Measurements from ENCODE around the gene NRAP. TPM values are rescaled to one million over a fixed set of nuclear protein-coding genes. Genes with fewer than 3 reads are reported as not detected.
"Not testable (repeated sequence)": the region's sequence is repeated elsewhere in the genome, so short reads cannot be mapped to it uniquely, and the experiment has no call there.

NRAP gene
- total and polyA plus RNA-seq, 2 donors: 0.05 to 0.07 TPM

- WGBS: 89% methylated on average over 4 of the region's 4 CpGs
- H3K4me1 ChIP-seq (ENCODE audit: control insufficient read depth in 2 of 2, insufficient read depth in 2 of 2, low read length in 2 of 2): no peaks in the 10 kb centered on the region
- H3K4me3 ChIP-seq (ENCODE audit: low read length in 2 of 2): no peak overlapping the region
- no peak for DNase-seq (ENCODE audit: low read depth in 6 of 9, low spot score in 9 of 9)
- H3K27me3 ChIP-seq (ENCODE audit: control insufficient read depth in 2 of 2, insufficient read depth in 1 of 2, low read length in 1 of 2): no peaks in the 10 kb centered on the region
- H3K36me3 ChIP-seq (ENCODE audit: control insufficient read depth in 2 of 2, insufficient read depth in 2 of 2, low read length in 1 of 2): no peaks in the 10 kb centered on the region
- H3K9me3 ChIP-seq (ENCODE audit: control insufficient read depth in 2 of 2, insufficient read depth in 1 of 2, low read length in 1 of 2): no peaks in the 10 kb centered on the region
- H3K27ac ChIP-seq (ENCODE audit: low read depth in 1 of 2, low read length in 1 of 2): no peak overlapping the region
These were observed 1.5 kb upstream of the NRAP start for GRCh38 chr10:113665352-113665751.

GRCh38 chr10:113663142-113663541 is 699 bp downstream of the NRAP start:
- no peak overlapping the region for H3K27ac ChIP-seq (ENCODE audit: low read depth in 1 of 2, low read length in 1 of 2)
- DNase-seq (ENCODE audit: low read depth in 6 of 9, low spot score in 9 of 9): no peak
- no peaks in the 10 kb centered on the region for H3K4me1 ChIP-seq (ENCODE audit: control insufficient read depth in 2 of 2, insufficient read depth in 2 of 2, low read length in 2 of 2)
- H3K9me3 ChIP-seq (ENCODE audit: control insufficient read depth in 2 of 2, insufficient read depth in 1 of 2, low read length in 1 of 2): no peaks in the 10 kb centered on the region
- H3K36me3 ChIP-seq (ENCODE audit: control insufficient read depth in 2 of 2, insufficient read depth in 2 of 2, low read length in 1 of 2): no peaks in the 10 kb centered on the region
- H3K27me3 ChIP-seq (ENCODE audit: control insufficient read depth in 2 of 2, insufficient read depth in 1 of 2, low read length in 1 of 2): no peaks in the 10 kb centered on the region
- H3K4me3 ChIP-seq (ENCODE audit: low read length in 2 of 2): no peak overlapping the region
- 86% methylated on average over 5 of the region's 5 CpGs for WGBS

GRCh38 chr10:113661332-113661731 is 2.5 kb downstream of the NRAP start:
- no peaks in the 10 kb centered on the region for H3K4me1 ChIP-seq (ENCODE audit: control insufficient read depth in 2 of 2, insufficient read depth in 2 of 2, low read length in 2 of 2)
- no peaks in the 10 kb centered on the region for H3K36me3 ChIP-seq (ENCODE audit: control insufficient read depth in 2 of 2, insufficient read depth in 2 of 2, low read length in 1 of 2)
- H3K4me3 ChIP-seq (ENCODE audit: low read length in 2 of 2): no peak overlapping the region
- WGBS: 96% methylated on average over 2 of the region's 2 CpGs
- H3K9me3 ChIP-seq (ENCODE audit: control insufficient read depth in 2 of 2, insufficient read depth in 1 of 2, low read length in 1 of 2): no peaks in the 10 kb centered on the region
- no peak for DNase-seq (ENCODE audit: low read depth in 6 of 9, low spot score in 9 of 9)
- H3K27me3 ChIP-seq (ENCODE audit: control insufficient read depth in 2 of 2, insufficient read depth in 1 of 2, low read length in 1 of 2): no peaks in the 10 kb centered on the region
- H3K27ac ChIP-seq (ENCODE audit: low read depth in 1 of 2, low read length in 1 of 2): no peak overlapping the region

GRCh38 chr10:113657544-113657943 is 6.3 kb downstream of the NRAP start:
- Histone ChIP-seq H3K4me1 (ENCODE audit: control insufficient read depth in 2 of 2, insufficient read depth in 2 of 2, low read length in 2 of 2) (no peaks in the 10 kb centered on the region), H3K4me3 (ENCODE audit: low read length in 2 of 2) (no peak overlapping the region), H3K27me3 (ENCODE audit: control insufficient read depth in 2 of 2, insufficient read depth in 1 of 2, low read length in 1 of 2) (no peaks in the 10 kb centered on the region), H3K9me3 (ENCODE audit: control insufficient read depth in 2 of 2, insufficient read depth in 1 of 2, low read length in 1 of 2) (no peaks in the 10 kb centered on the region), H3K36me3 (ENCODE audit: control insufficient read depth in 2 of 2, insufficient read depth in 2 of 2, low read length in 1 of 2) (no peaks in the 10 kb centered on the region), H3K27ac (ENCODE audit: low read depth in 1 of 2, low read length in 1 of 2) (no peak overlapping the region)
- DNase-seq (ENCODE audit: low read depth in 6 of 9, low spot score in 9 of 9): no peak

- no peak overlapping the region for H3K27ac ChIP-seq (ENCODE audit: low read depth in 1 of 2, low read length in 1 of 2)
- H3K36me3 ChIP-seq (ENCODE audit: control insufficient read depth in 2 of 2, insufficient read depth in 2 of 2, low read length in 1 of 2): no peaks in the 10 kb centered on the region
- H3K27me3 ChIP-seq (ENCODE audit: control insufficient read depth in 2 of 2, insufficient read depth in 1 of 2, low read length in 1 of 2): no peaks in the 10 kb centered on the region
- H3K4me3 ChIP-seq (ENCODE audit: low read length in 2 of 2): no peak overlapping the region
- H3K9me3 ChIP-seq (ENCODE audit: control insufficient read depth in 2 of 2, insufficient read depth in 1 of 2, low read length in 1 of 2): no peaks in the 10 kb centered on the region
- H3K4me1 ChIP-seq (ENCODE audit: control insufficient read depth in 2 of 2, insufficient read depth in 2 of 2, low read length in 2 of 2): no peaks in the 10 kb centered on the region
- WGBS: 91% methylated on average over 2 of the region's 2 CpGs
- DNase-seq (ENCODE audit: low read depth in 6 of 9, low spot score in 9 of 9): no peak
These were observed 6.9 kb downstream of the NRAP start for GRCh38 chr10:113656896-113657295.

GRCh38 chr10:113652456-113652855 is 11.4 kb downstream of the NRAP start:
- H3K4me1 ChIP-seq (ENCODE audit: control insufficient read depth in 2 of 2, insufficient read depth in 2 of 2, low read length in 2 of 2); DNase-seq (ENCODE audit: low read depth in 6 of 9, low spot score in 9 of 9); H3K9me3 ChIP-seq (ENCODE audit: control insufficient read depth in 2 of 2, insufficient read depth in 1 of 2, low read length in 1 of 2); H3K27me3 ChIP-seq (ENCODE audit: control insufficient read depth in 2 of 2, insufficient read depth in 1 of 2, low read length in 1 of 2); H3K27ac ChIP-seq (ENCODE audit: low read depth in 1 of 2, low read length in 1 of 2); H3K4me3 ChIP-seq (ENCODE audit: low read length in 2 of 2); H3K36me3 ChIP-seq (ENCODE audit: control insufficient read depth in 2 of 2, insufficient read depth in 2 of 2, low read length in 1 of 2): not testable (repeated sequence)
- 97% methylated on average over 3 of the region's 3 CpGs for WGBS

GRCh38 chr10:113651898-113652297 is 11.9 kb downstream of the NRAP start:
- Histone ChIP-seq H3K36me3 (ENCODE audit: control insufficient read depth in 2 of 2, insufficient read depth in 2 of 2, low read length in 1 of 2) (no peaks in the 10 kb centered on the region), H3K4me1 (ENCODE audit: control insufficient read depth in 2 of 2, insufficient read depth in 2 of 2, low read length in 2 of 2) (no peaks in the 10 kb centered on the region), H3K4me3 (ENCODE audit: low read length in 2 of 2) (no peak overlapping the region), H3K27ac (ENCODE audit: low read depth in 1 of 2, low read length in 1 of 2) (no peak overlapping the region), H3K9me3 (ENCODE audit: control insufficient read depth in 2 of 2, insufficient read depth in 1 of 2, low read length in 1 of 2) (no peaks in the 10 kb centered on the region), H3K27me3 (ENCODE audit: control insufficient read depth in 2 of 2, insufficient read depth in 1 of 2, low read length in 1 of 2) (no peaks in the 10 kb centered on the region)
- WGBS: 85% methylated on average over 1 of the region's 1 CpG
- DNase-seq (ENCODE audit: low read depth in 6 of 9, low spot score in 9 of 9): no peak

GRCh38 chr10:113651021-113651420 is 12.8 kb downstream of the NRAP start:
- Histone ChIP-seq H3K36me3 (ENCODE audit: control insufficient read depth in 2 of 2, insufficient read depth in 2 of 2, low read length in 1 of 2) (no peaks in the 10 kb centered on the region), H3K27ac (ENCODE audit: low read depth in 1 of 2, low read length in 1 of 2) (no peak overlapping the region), H3K4me1 (ENCODE audit: control insufficient read depth in 2 of 2, insufficient read depth in 2 of 2, low read length in 2 of 2) (no peaks in the 10 kb centered on the region), H3K9me3 (ENCODE audit: control insufficient read depth in 2 of 2, insufficient read depth in 1 of 2, low read length in 1 of 2) (no peaks in the 10 kb centered on the region), H3K27me3 (ENCODE audit: control insufficient read depth in 2 of 2, insufficient read depth in 1 of 2, low read length in 1 of 2) (no peaks in the 10 kb centered on the region), H3K4me3 (ENCODE audit: low read length in 2 of 2) (no peak overlapping the region)
- no peak for DNase-seq (ENCODE audit: low read depth in 6 of 9, low spot score in 9 of 9)
- WGBS: over 99% methylated on average over 2 of the region's 2 CpGs

GRCh38 chr10:113650172-113650571 is 13.7 kb downstream of the NRAP start:
- DNase-seq (ENCODE audit: low read depth in 6 of 9, low spot score in 9 of 9): no peak
- WGBS: 98% methylated on average over 2 of the region's 2 CpGs
- no peak overlapping the region for H3K4me3 ChIP-seq (ENCODE audit: low read length in 2 of 2)
- H3K27me3 ChIP-seq (ENCODE audit: control insufficient read depth in 2 of 2, insufficient read depth in 1 of 2, low read length in 1 of 2): no peaks in the 10 kb centered on the region
- no peak overlapping the region for H3K27ac ChIP-seq (ENCODE audit: low read depth in 1 of 2, low read length in 1 of 2)
- H3K9me3 ChIP-seq (ENCODE audit: control insufficient read depth in 2 of 2, insufficient read depth in 1 of 2, low read length in 1 of 2): no peaks in the 10 kb centered on the region
- H3K36me3 ChIP-seq (ENCODE audit: control insufficient read depth in 2 of 2, insufficient read depth in 2 of 2, low read length in 1 of 2): no peaks in the 10 kb centered on the region
- no peaks in the 10 kb centered on the region for H3K4me1 ChIP-seq (ENCODE audit: control insufficient read depth in 2 of 2, insufficient read depth in 2 of 2, low read length in 2 of 2)

- no peaks in the 10 kb centered on the region for H3K4me1 ChIP-seq (ENCODE audit: control insufficient read depth in 2 of 2, insufficient read depth in 2 of 2, low read length in 2 of 2)
- no peak overlapping the region for H3K4me3 ChIP-seq (ENCODE audit: low read length in 2 of 2)
- no peaks in the 10 kb centered on the region for H3K27me3 ChIP-seq (ENCODE audit: control insufficient read depth in 2 of 2, insufficient read depth in 1 of 2, low read length in 1 of 2)
- WGBS: 78% methylated on average over 3 of the region's 3 CpGs
- H3K9me3 ChIP-seq (ENCODE audit: control insufficient read depth in 2 of 2, insufficient read depth in 1 of 2, low read length in 1 of 2): no peaks in the 10 kb centered on the region
- H3K27ac ChIP-seq (ENCODE audit: low read depth in 1 of 2, low read length in 1 of 2): no peak overlapping the region
- DNase-seq (ENCODE audit: low read depth in 6 of 9, low spot score in 9 of 9): no peak
- no peaks in the 10 kb centered on the region for H3K36me3 ChIP-seq (ENCODE audit: control insufficient read depth in 2 of 2, insufficient read depth in 2 of 2, low read length in 1 of 2)
These were observed 15.4 kb downstream of the NRAP start for GRCh38 chr10:113648478-113648877.

Measured in thymus (tissue), 11 donors.